T-helper 9 cell (primary cell): ENCODE results near the gene ALB.

Experiments used
- DNase-seq: peaks from one replicate; pipeline ENCODE4 v3.0.0-alpha.2; 2020

ALB gene

DNA sequence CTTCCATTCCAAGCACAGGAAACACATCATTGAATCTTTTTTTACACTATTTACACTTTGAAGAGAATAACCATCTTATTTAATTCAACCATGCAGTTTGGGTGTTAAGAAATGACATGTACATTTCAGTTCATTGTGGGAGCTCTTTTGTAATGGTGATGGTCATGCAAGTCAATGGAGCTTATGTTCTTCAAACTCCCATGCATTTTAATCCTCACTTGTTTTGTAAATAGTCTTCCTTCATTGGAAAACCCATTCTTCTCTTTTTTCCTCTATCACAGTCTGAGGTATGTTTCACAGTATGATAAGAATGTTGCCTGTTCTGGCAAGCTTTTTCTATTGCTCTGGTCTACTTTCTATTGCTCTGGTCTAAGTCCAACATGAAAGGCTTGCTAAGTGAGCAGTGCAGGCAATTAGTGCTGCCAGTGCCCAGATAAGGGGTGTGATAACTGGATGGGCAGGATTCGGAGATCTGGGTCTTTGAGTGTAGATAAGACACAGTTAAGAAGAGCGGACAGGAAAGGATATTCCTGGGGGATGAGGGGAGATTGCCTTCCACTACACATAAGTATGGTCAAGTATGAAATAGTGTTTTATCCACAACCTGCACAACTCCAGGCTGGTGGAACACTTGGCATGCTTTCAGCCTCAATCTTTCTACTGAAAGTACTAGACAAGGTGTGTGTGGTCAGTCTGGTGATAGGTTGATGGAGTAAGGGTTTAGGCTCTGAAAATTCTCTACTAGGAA lies 49.0 kb downstream of the ALB start:
- no peak for DNase-seq

DNA sequence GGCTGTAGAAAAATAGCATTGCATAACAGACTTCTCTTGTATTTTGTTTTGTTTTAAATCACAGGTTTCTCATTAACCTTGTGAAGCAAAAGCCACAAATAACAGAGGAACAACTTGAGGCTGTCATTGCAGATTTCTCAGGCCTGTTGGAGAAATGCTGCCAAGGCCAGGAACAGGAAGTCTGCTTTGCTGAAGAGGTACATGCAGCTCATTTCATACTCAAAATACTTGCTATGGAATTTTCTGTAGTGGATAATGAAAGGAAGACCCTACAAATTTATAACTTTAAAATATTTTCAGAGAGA lies 49.6 kb downstream of the ALB start:
- DNase-seq, result no peak

DNA sequence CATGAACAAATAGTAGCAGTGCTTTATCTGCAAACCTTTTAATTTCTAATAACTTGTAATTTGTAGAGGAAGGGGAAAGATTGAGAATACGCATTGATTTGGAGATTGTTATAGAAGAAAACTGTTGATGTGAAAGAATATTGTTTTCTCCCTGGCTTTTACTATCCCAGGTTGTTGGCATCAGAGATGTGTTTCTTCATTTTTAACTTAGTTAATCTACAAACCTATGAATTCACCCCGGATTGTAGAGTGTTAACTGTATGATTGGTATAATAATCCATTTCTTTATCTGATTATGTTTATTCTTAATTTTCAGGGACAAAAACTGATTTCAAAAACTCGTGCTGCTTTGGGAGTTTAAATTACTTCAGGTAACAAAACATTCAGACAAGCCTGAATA lies 50.8 kb downstream of the ALB start:
- DNase-seq, result no peak

DNA sequence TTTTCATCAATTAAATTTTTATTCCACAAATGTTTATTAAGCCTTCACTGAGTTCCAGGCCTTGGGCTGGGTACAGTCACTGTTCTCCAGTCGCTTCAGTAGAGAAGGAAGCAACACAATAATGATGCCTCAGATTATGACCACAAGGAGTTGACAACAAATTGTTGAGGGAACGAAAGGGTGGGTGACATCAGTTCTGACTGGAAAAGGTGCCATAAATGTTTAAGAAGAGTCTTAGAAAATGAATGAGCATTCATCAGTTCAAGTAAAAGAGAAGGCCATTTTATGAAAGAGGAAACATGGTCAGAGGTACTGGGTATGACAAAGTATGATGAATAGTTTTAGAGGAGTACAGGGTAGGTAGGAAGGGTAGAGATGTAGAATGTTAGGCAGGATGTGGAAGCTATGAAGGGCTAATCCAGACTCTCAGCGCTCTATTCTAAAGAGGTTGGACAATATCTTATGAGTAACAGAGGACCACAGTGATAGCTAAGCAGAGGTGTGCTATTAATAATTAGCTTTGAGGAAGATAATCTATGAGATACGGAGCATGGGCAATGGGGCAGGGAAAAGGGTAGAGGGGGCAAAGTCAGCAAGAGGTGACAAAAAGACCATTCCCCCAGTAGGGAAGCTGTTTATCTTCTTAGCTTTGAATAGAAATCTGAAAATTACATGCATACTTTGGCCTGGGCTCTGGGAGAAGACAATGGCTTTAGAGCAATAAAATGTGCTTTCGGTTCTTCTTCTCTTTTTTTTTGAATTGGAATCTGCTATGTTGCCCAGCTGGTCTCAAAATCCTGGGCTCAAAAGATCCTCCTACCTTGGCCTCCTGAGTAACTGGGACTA lies 52.3 kb downstream of the ALB start:
- DNase-seq, result no peak

DNA sequence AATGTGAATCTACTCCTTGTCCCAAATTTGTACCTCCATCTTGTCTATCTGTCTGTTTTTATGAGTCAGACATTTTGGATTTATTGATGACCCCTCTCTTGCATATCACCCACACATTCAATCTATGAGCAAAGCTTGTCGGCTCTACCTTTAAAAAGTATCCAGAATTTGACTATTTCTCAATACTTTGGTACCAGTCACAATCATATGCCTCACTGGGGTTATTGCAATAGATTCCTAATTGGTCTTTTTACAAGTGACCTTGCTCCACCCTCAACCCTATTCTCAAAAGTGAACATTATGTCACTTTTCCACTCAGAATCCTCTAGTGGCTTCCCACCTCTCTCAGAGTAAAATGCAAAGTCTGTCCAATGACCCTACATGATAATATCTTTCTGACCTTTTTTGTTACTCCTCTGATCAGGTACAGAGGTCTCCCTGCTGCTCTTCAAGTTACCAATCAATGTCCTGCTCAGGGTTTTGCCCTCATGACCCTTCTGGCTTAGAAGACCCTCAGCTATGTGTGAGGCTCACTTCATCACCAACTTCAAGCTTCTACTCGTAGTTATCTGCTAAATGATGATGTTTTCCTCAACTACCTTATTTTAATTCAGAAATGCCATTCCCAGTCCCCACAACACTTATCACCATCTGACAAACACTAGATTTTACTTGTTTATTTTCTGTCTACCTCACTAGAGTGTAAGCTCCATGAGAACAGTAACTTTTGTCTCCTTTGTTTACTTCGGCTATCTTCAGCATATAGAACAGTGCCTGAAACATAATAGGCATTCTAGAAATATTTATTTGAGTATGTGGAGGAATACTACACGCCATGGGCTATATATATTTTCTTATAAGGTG lies 54.3 kb downstream of the ALB start:
- DNase-seq, result no peak

DNA sequence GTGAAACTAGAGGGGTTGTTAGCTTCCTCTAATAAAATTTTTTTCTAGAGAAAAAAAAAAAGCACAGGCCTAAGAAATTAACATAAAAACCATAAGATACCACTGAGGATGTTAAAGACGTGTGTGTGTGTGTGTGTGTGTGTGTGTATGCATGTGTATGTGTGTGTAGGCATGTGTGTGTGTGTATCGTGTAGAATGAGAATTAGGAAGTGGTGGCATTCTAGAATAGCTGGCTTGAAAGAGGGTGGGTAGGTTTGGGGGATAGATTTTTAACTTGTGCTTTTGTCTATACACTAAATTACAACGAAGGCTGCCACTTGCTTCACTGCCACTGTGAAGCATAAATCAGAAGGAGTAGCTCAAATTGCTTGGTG lies 54.9 kb downstream of the ALB start:
- DNase-seq, result no peak

DNA sequence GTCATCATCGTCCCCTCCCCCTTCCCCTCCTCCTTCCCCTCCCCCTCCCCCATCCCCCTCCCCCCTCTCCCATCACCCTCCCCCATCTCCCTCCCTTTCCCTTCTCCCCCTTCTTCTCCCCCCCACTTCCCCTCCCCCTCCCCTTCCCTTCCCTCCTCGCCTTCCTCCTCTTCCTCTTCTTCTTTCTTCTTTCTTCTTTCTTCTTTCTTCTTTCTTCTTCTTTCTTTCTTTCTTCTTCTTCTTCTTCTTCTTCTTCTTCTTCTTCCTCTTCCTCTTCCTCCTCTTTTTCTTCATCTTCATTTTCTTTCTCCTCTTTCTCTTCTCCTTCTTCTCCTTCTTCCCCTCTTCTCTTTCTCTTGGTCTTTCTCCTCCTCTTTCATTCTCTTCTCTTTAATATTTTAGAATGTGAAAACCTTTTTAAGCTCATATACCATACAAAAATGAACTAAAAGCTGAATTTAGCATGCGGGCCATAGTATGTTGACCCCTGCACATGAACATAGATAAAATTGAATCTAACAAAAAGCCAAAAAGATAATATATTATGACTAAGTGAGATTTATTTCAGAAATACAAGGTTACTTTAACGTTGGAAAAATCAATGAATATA lies 56.9 kb downstream of the ALB start:
- no peak for DNase-seq

DNA sequence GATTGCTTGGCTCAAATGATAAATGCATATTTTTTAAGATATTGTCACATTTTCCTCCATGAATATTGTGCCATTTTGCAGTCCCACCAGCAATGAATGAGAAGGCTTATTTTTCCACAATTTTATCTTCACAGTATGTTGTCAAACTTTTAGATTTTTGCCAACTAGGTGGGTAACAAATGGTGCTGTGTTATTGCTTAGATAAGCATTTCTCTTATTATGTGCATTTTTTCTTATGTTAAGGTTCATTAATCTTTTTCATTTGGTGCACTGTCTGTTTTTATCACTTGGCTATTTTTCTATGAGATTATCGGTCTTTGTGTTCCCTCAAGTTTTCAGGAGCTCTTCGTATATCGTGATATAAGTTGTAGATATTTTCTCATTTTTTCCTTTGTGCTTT lies 64.1 kb downstream of the ALB start:
- DNase-seq, result no peak

DNA sequence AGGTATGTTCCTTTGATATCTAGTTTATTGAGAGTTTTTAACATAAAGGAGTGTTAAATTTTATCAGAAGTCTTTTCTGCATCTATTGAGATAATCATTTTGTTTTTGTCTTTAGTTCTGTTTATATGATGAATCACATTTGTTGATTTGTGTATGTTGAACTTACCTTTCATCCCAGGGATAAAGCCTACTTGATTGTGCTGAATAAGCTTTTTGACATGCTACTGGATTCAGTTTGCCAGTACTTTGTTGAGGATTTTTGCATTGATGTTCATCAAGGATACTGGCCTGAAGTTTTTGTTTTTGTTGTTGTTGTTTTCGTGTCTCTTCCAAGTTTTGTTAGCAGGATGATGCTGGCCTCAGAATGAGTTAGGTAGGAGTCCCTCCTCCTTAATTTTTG lies 66.6 kb downstream of the ALB start:
- no peak for DNase-seq
